Endodermal cell (in vitro differentiated cells): ENCODE results near the gene TPM2. TPM values are rescaled to one million over a fixed set of nuclear protein-coding genes. Genes with fewer than 3 reads are reported as not detected.

Experiments used
- DNase-seq: peaks from one replicate; pipeline ENCODE4 v3.0.0-alpha.2; 2017
- H3K27ac ChIP-seq: 2 replicates; pipeline ENCODE4 v1.5.1; 2013; ENCODE audit warnings: mild to moderate bottlenecking, low read depth, low read length, moderate library complexity
- H3K27me3 ChIP-seq: 2 replicates; pipeline ENCODE4 v1.6.1; 2013; ENCODE audit warnings: mild to moderate bottlenecking, low read length, moderate library complexity; ENCODE audit not compliant: insufficient read depth, control insufficient read depth, poor library complexity, severe bottlenecking
- H3K36me3 ChIP-seq: 2 replicates; pipeline ENCODE4 v1.7.0; 2013; ENCODE audit warnings: mild to moderate bottlenecking, low read length, moderate library complexity; ENCODE audit not compliant: control insufficient read depth, insufficient read depth
- H3K4me1 ChIP-seq: one replicate; pipeline ENCODE4 v1.7.0; 2013; ENCODE audit warnings: low read length; ENCODE audit not compliant: control insufficient read depth, insufficient read depth
- H3K4me3 ChIP-seq: 2 replicates; pipeline ENCODE4 v1.5.1; 2013; ENCODE audit warnings: mild to moderate bottlenecking, low read length, moderate library complexity
- H3K9ac ChIP-seq: 2 replicates; pipeline ENCODE4 v1.6.1; 2013; ENCODE audit warnings: mild to moderate bottlenecking, low read length, moderate library complexity; ENCODE audit not compliant: poor library complexity, severe bottlenecking; ENCODE audit errors: extremely low read depth
- H3K9me3 ChIP-seq: 2 replicates; pipeline ENCODE4 v1.6.1; 2013; ENCODE audit warnings: mild to moderate bottlenecking, low read length, moderate library complexity; ENCODE audit not compliant: control insufficient read depth
- H3K27ac Mint-ChIP-seq: 2 replicates; pipeline ENCODE4 v1.8.0; 2020; ENCODE audit warnings: mixed read lengths
- H3K27me3 Mint-ChIP-seq: 2 replicates; pipeline ENCODE4 v1.8.0; 2021; ENCODE audit warnings: mild to moderate bottlenecking, mixed read lengths; ENCODE audit not compliant: insufficient read depth
- H3K36me3 Mint-ChIP-seq: 2 replicates; pipeline ENCODE4 v1.8.0; 2020; ENCODE audit warnings: low read depth, mixed read lengths
- H3K4me1 Mint-ChIP-seq: 2 replicates; pipeline ENCODE4 v1.8.0; 2020; ENCODE audit warnings: mixed read lengths
- H3K4me3 Mint-ChIP-seq: 2 replicates; pipeline ENCODE4 v1.8.0; 2020; ENCODE audit warnings: mild to moderate bottlenecking, moderate library complexity, mixed read lengths
- H3K9me3 Mint-ChIP-seq: 2 replicates; pipeline ENCODE4 v1.8.0; 2020; ENCODE audit warnings: mild to moderate bottlenecking, mixed read lengths
- CTCF ChIP-seq: fragments of 200-600 bp; sonication (generic); conservative IDR thresholded peaks from 2 replicates; pipeline ENCODE4 v1.5.0; 2021; ENCODE audit warnings: antibody characterized with exemption, mild to moderate bottlenecking
- WGBS, 2 experiments: methylation state at CpG; one replicate each; pipeline versions ENCODE4 v1.1.5 to v1.1.7; 2013; ENCODE audit warnings: missing lambda C conversion rate in 2 of 2, mixed read lengths in 1 of 2; ENCODE audit not compliant: insufficient coverage in 1 of 2, insufficient read length in 1 of 2; 5-methylcytosine and 5-hydroxymethylcytosine counted together
- total RNA-seq, 2 donors: library from RNA; stranded (reverse); fragmentation: NEBNext Ultra II Directional in 1 of 2; extraction: Animal tissue kit (Norgen Biotek cat#: 25700) in 1 of 2; gene quantifications; 2 replicates in 1 of 2; 3 replicates in 1 of 2; pipeline ENCODE4 v1.2.1, GENCODE V29; 2021

The TPM2 gene
- total RNA-seq, 2 donors from 2014 or later = 191 to 251 TPM

DNA sequence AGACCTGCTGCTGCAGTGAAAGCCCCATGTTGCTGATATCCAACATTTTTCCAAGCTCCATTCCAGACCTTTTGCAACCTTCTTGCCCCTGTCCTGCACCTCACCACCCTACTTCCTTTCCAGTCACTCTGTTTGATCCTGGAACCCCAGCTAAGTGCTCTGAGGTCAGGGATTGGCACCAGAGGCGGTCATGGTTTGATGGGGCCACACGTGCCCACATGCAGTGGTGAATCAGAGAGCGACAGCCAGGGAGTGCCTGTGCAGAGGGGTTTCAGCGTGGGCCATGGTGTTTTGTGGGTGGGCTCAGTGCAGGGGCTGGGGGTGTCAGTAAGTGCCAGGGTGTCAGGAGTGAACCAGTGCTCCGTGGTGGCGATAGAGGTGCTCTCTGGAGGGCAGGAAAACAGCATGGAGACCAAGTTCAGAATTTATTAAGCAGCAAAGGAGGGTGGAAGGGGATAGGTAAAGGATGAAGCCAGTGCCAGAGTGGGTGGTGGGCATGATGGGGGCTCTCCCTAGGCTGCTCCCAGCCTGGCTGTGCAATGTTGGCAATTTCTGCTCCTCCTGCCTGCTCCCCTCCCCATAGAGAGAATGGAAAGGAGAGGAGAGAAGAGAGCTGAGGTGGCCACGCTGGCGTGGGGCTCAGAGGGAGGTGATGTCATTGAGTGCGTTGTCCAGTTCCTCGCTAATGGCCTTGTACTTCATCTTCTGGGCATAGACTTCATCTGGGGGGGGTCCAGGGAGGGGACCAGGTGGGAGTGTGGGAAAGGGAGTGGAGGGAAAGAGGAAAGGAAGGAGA lies 7.0 kb downstream of the TPM2 start:
- Mint-ChIP-seq H3K4me3 (no peak overlapping the region), H3K36me3 (peaks cover 54% of the 10 kb centered on the region), H3K4me1 (peaks cover 32% of the 10 kb centered on the region), H3K9me3 (no peaks in the 10 kb centered on the region), H3K27ac (peak overlapping the region; percentile 50), H3K27me3 (no peaks in the 10 kb centered on the region)
- Histone ChIP-seq H3K4me1 (peaks cover 8% of the 10 kb centered on the region), H3K27me3 (no peaks in the 10 kb centered on the region), H3K4me3 (no peak overlapping the region), H3K36me3 (peaks cover 51% of the 10 kb centered on the region), H3K9ac (no peak overlapping the region), H3K9me3 (no peaks in the 10 kb centered on the region), H3K27ac (no peak overlapping the region)
- TF ChIP-seq CTCF = no peak
- no peak for DNase-seq
- WGBS, 2 experiments = 91 to 94% methylated on average over 4 to 10 of the region's 10 CpGs

DNA sequence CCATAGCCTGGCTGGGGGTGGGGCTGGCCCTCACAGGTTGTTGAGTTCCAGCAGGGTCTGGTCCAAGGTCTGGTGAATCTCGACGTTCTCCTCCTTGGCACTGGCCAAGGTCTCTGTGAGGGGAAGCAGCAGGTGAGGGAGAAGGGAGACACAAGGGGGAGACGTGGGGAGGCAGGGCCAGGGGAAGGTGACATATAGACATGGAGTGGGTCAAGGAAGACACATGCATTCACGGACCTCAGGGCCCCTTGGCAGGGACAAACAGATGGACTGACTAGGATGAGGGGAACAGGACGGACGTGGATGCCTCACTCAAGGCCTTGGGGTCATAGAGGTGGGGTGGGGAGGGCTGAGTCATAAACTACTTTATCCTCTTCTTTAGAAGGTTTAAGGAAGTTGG lies 7.7 kb downstream of the TPM2 start:
- Histone ChIP-seq H3K27me3 (no peaks in the 10 kb centered on the region), H3K36me3 (peaks cover 45% of the 10 kb centered on the region), H3K9ac (no peak overlapping the region), H3K4me1 (peaks cover 6% of the 10 kb centered on the region), H3K27ac (no peak overlapping the region), H3K4me3 (no peak overlapping the region), H3K9me3 (no peaks in the 10 kb centered on the region)
- no peak for DNase-seq
- 90 to 97% methylated on average over 6 of the region's 6 CpGs for whole genome bisulfite sequencing, 2 experiments
- H3K27me3 Mint-ChIP-seq = no peaks in the 10 kb centered on the region
- H3K27ac Mint-ChIP-seq = peak overlapping the region; percentile 50
- H3K4me3 Mint-ChIP-seq = no peak overlapping the region
- no peak for TF ChIP-seq CTCF
- peaks cover 49% of the 10 kb centered on the region for H3K36me3 Mint-ChIP-seq
- peaks cover 27% of the 10 kb centered on the region for H3K4me1 Mint-ChIP-seq
- no peaks in the 10 kb centered on the region for H3K9me3 Mint-ChIP-seq

GRCh38 chr9:35681341-35682002 lies 8.3 kb downstream of the TPM2 start:
- H3K27ac ChIP-seq = no peak overlapping the region
- TF ChIP-seq CTCF = no peak
- peak overlapping the region; percentile 14 for H3K27ac Mint-ChIP-seq
- H3K9me3 Mint-ChIP-seq = no peaks in the 10 kb centered on the region
- no peaks in the 10 kb centered on the region for H3K9me3 ChIP-seq
- H3K36me3 Mint-ChIP-seq = peaks cover 43% of the 10 kb centered on the region
- WGBS, 2 experiments = 76 to 80% methylated on average over 2 to 3 of the region's 3 CpGs
- H3K4me1 ChIP-seq = peaks cover 6% of the 10 kb centered on the region
- peaks cover 41% of the 10 kb centered on the region for H3K36me3 ChIP-seq
- peaks cover 23% of the 10 kb centered on the region for H3K4me1 Mint-ChIP-seq
- H3K9ac ChIP-seq = no peak overlapping the region
- DNase-seq = no peak
- peaks cover 1% of the 10 kb centered on the region for H3K27me3 Mint-ChIP-seq
- no peak overlapping the region for H3K4me3 Mint-ChIP-seq
- no peak overlapping the region for H3K4me3 ChIP-seq
- no peaks in the 10 kb centered on the region for H3K27me3 ChIP-seq
